Common myeloid progenitor, CD34-positive (primary cell): ENCODE results near the gene TNRC6A.
"Not testable (repeated sequence)": the region's sequence is repeated elsewhere in the genome, so short reads cannot be mapped to it uniquely, and the experiment has no call there.

Source experiments
- CTCF ChIA-PET: fragments of 350-600 bp; sonication (Branson Sonifier 250); formaldehyde crosslinking; loops from one replicate; lab custom pipeline; 2021; ENCODE audit warnings: antibody characterized with exemption; lab: Charles Lee
- POLR2A ChIA-PET: fragments of 350-600 bp; sonication (Branson Sonifier 250); formaldehyde crosslinking; loops from one replicate; lab custom pipeline; 2021; ENCODE audit warnings: antibody characterized with exemption; lab: Charles Lee
- DNase-seq, 3 donors: peaks; one replicate each; pipeline versions ENCODE4 v3.0.0 to v3.0.0-alpha.2; 2013
- H3K27ac ChIP-seq, 2 experiments: 1 replicate in 1 of 2; 2 replicates in 1 of 2; pipeline ENCODE4 v1.7.0; 2013; ENCODE audit warnings: inconsistent platforms in 2 of 2, low read length in 2 of 2, mild to moderate bottlenecking in 2 of 2, low read depth in 1 of 2, moderate library complexity in 1 of 2; ENCODE audit not compliant: severe bottlenecking in 2 of 2, insufficient read depth in 1 of 2, poor library complexity in 1 of 2
- H3K27me3 ChIP-seq, 5 experiments: replicated peaks in 2 of 5; 1 replicate in 3 of 5; 2 replicates in 2 of 5; pipeline versions ENCODE4 v1.6.1 to v1.7.0; 2013; ENCODE audit warnings: low read length in 4 of 5, mild to moderate bottlenecking in 2 of 5, moderate library complexity in 2 of 5, inconsistent platforms in 1 of 5; ENCODE audit not compliant: insufficient read depth in 5 of 5, control insufficient read depth in 4 of 5
- H3K36me3 ChIP-seq, 4 experiments: 1 replicate in 2 of 4; 2 replicates in 2 of 4; pipeline versions ENCODE4 v1.6.1 to v1.7.0; 2013; ENCODE audit warnings: low read length in 3 of 4, control low read depth in 1 of 4, mild to moderate bottlenecking in 1 of 4; ENCODE audit not compliant: control insufficient read depth in 4 of 4, insufficient read depth in 4 of 4
- H3K4me1 ChIP-seq, 4 experiments: 1 replicate in 3 of 4; 2 replicates in 1 of 4; pipeline versions ENCODE4 v1.6.1 to v1.7.1; 2013; ENCODE audit warnings: low read length in 3 of 4, mild to moderate bottlenecking in 3 of 4, control low read depth in 1 of 4, inconsistent platforms in 1 of 4, moderate library complexity in 1 of 4; ENCODE audit not compliant: control insufficient read depth in 4 of 4, insufficient read depth in 4 of 4; ENCODE audit errors: control extremely low read depth in 1 of 4
- H3K4me3 ChIP-seq, 7 experiments: 1 replicate in 4 of 7; 2 replicates in 3 of 7; pipeline versions ENCODE4 v1.5.1 to v1.7.0; 2013; ENCODE audit warnings: mild to moderate bottlenecking in 7 of 7, low read length in 6 of 7, moderate library complexity in 6 of 7, inconsistent platforms in 2 of 7, low read depth in 2 of 7, control low read depth in 1 of 7; ENCODE audit not compliant: insufficient read depth in 4 of 7, control insufficient read depth in 1 of 7; ENCODE audit errors: extremely low read depth in 1 of 7
- H3K9me3 ChIP-seq, 5 experiments: 1 replicate in 4 of 5; 2 replicates in 1 of 5; pipeline versions ENCODE4 v1.6.1 to v1.7.1; 2013; ENCODE audit warnings: low read length in 4 of 5, mild to moderate bottlenecking in 2 of 5, inconsistent platforms in 1 of 5, low read depth in 1 of 5, moderate library complexity in 1 of 5; ENCODE audit not compliant: control insufficient read depth in 4 of 5, insufficient read depth in 2 of 5; ENCODE audit errors: control extremely low read depth in 1 of 5
- WGBS: methylation state at CpG from one replicate; pipeline ENCODE4 v1.1.5; 2013; ENCODE audit not compliant: insufficient coverage; 5-methylcytosine and 5-hydroxymethylcytosine counted together

TNRC6A gene

DNA sequence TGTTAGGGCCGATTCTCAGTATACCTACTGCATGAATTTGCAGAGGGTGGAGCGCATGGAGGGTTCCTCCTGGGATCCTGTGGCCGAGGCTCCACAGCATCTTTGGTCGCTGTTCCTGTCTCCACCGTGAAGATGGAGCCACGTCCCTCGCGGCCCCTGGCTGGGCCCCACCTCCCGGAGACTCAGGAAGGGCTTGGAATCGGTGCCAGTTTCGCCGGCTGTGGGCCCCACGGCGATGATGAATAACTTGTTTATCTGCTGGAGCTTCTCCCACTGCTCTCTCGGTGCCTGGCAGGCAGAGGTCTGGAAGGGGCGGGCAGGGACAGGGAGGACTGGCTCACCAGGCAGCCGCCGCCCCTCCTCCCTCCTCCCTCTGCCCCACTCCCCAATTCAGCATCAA is 124.4 kb downstream of the TNRC6A start:
- WGBS: 30% methylated on average over 18 of the region's 18 CpGs
- Histone ChIP-seq H3K36me3 (no peaks in the 10 kb centered on the region), H3K9me3 (no peaks in the 10 kb centered on the region), H3K4me1 (no peaks in the 10 kb centered on the region), H3K27ac (no peak overlapping the region), H3K4me3 (no peak overlapping the region), H3K27me3 (peaks cover 0 to 4% (median 0%) of the 10 kb centered on the region in 5 experiments)
- POLR2A ChIA-PET: no interaction called here
- DNase-seq: no peak
- CTCF ChIA-PET: no interaction called here

DNA sequence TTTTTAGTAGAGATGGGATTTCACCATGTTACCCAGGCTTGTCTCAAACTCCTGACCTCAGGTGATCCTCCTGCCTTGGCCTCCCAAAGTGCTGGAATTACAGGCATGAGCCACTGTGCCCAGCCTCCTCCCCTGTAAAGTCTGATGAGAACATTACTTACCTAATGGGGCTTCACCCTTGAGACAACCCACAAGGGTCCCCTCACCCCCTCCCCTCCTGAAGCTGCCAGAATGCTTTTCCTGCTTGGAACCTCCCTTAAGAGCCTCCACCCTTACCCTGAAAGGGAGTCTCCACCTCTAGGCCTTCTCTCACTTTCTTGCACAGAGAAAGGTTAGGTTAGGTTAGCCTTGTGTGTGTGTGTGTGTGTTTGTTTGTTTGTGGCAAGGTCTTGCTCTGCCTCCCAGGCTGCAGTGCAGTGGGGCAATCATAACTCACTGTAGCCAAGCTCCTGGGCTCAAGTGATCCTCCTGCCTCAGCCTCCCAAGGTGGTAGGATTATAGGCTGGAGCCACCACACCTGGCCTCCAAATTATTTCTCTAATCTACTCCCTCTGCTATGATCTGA is 125.2 kb downstream of the TNRC6A start:
- H3K27ac ChIP-seq: no peak overlapping the region
- H3K4me1 ChIP-seq: no peaks in the 10 kb centered on the region
- no peak for DNase-seq
- peaks cover 0 to 4% (median 0%) of the 10 kb centered on the region in 5 experiments for H3K27me3 ChIP-seq
- POLR2A ChIA-PET: no interaction called here
- H3K9me3 ChIP-seq: no peaks in the 10 kb centered on the region
- no peak overlapping the region for H3K4me3 ChIP-seq
- H3K36me3 ChIP-seq: no peaks in the 10 kb centered on the region
- CTCF ChIA-PET: no interaction called here

DNA sequence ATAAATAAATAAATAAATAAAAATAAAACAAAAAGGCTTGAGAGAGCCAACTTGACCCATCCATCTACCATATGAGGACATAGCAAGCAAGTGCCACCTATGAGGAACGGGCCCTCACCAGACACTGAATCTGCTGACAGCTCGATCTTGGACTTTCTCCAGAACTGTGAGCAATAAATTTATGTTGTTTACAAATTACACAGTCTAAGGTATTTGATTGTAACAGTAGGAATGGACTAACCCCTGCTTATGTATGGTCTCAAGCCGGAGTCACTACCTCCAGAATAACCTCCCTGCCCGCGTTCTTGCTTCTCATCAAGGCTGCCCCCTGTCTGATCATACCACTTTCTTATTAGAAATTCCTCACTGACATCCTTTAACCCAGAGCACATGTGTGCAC is 126.2 kb downstream of the TNRC6A start:
- WGBS: 84% methylated on average over 4 of the region's 5 CpGs
- Histone ChIP-seq H3K9me3 (no peaks in the 10 kb centered on the region), H3K27me3 (peaks cover 0 to 2% (median 0%) of the 10 kb centered on the region in 5 experiments), H3K4me3 (no peak overlapping the region), H3K4me1 (no peaks in the 10 kb centered on the region), H3K36me3 (no peaks in the 10 kb centered on the region), H3K27ac (no peak overlapping the region)
- DNase-seq: no peak
- POLR2A ChIA-PET: no interaction called here
- CTCF ChIA-PET: no interaction called here

DNA sequence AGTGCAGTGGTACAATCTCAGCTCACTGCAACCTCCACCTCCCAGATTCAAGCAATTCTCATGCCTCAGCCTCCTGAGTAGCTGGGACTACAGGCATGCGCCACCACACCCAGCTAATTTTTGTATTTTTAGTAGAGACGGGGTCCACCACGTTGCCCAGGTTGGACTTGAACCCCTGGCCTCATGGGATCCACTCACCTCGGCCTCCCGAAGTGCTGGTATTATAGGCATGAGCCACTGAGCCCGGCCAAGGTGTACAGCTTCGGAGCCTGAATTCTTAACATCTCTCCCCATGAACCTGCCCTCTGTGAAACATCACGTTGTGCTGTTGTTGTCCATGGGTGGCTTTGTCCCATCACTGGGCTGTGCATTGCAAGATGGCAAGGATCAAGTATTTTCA is 127.4 kb downstream of the TNRC6A start:
- not testable (repeated sequence) for H3K36me3 ChIP-seq

GRCh38 chr16:24858219-24859041 is 129.0 kb downstream of the TNRC6A start:
- Histone ChIP-seq H3K4me1 (no peaks in the 10 kb centered on the region), H3K27me3 (peaks cover 0 to 2% (median 0%) of the 10 kb centered on the region in 5 experiments), H3K9me3 (no peaks in the 10 kb centered on the region), H3K4me3 (no peak overlapping the region), H3K36me3 (no peaks in the 10 kb centered on the region), H3K27ac (no peak overlapping the region)
- peak; percentile 34 to 80 (median 75) for DNase-seq
- WGBS: 17% methylated on average over 7 of the region's 9 CpGs
- POLR2A ChIA-PET: no interaction called here
- CTCF ChIA-PET: interaction anchor here (0.9 kb wide), 1 partner anchor 10 kb away, joined by 3 read pairs; no protein-coding TSS in a partner anchor

More for the DNA sequence above, 127.4 kb downstream of the TNRC6A start:
- H3K4me1 ChIP-seq, H3K4me3 ChIP-seq, DNase-seq, H3K27ac ChIP-seq, H3K27me3 ChIP-seq, CTCF ChIA-PET, H3K9me3 ChIP-seq, POLR2A ChIA-PET: not testable (repeated sequence)
- 93% methylated on average over 8 of the region's 8 CpGs for WGBS

GRCh38 chr16:24861461-24861860 is 132.0 kb downstream of the TNRC6A start:
- Histone ChIP-seq H3K4me1 (no peaks in the 10 kb centered on the region), H3K4me3 (no peak overlapping the region), H3K27me3 (no peaks in the 10 kb centered on the region), H3K9me3 (peaks cover 0 to 7% (median 2%) of the 10 kb centered on the region in 5 experiments), H3K36me3 (no peaks in the 10 kb centered on the region), H3K27ac (no peak overlapping the region)
- 100% methylated on average over 1 of the region's 1 CpG for WGBS
- DNase-seq: no peak
- POLR2A ChIA-PET: interaction anchor here (0.6 kb wide), 1 partner anchor 1065 kb away, joined by 3 read pairs; no protein-coding TSS in a partner anchor
- CTCF ChIA-PET: no interaction called here
